ENCODE data around the gene BCL6B. TPM values are rescaled to one million over a fixed set of nuclear protein-coding genes. Genes with fewer than 3 reads are reported as not detected.

BCL6B gene
- total and polyA plus RNA-seq, 12 donors, result 9.5 to 35.4 (median 15.9) TPM

- no peak overlapping the region for H3K4me3 ChIP-seq
- DNase-seq (no peak), ATAC-seq (no peak)
- peaks cover 0 to 4% (median 0%) of the 10 kb centered on the region in 9 donors for H3K4me1 ChIP-seq
- TF ChIP-seq CTCF (IDR thresholded peaks at IDR 0.05), result no peak
- H3K9me3 ChIP-seq, result no peaks in the 10 kb centered on the region
- 41 to 55% methylated on average over 6 of the region's 6 CpGs for WGBS, 2 donors
- intact Hi-C loops (cut with DNase I), result no loop called here
- no peaks in the 10 kb centered on the region for H3K36me3 ChIP-seq
- no peak overlapping the region for H3K27ac ChIP-seq
- peaks cover 0 to 24% (median 12%) of the 10 kb centered on the region in 7 donors for H3K27me3 ChIP-seq
Measured at GRCh38 chr17:7060165-7060891, 37.5 kb downstream of the BCL6B start.

GRCh38 chr17:7063518-7064094, 40.8 kb downstream of the BCL6B start:
- ATAC-seq, result no peak
- 59 to 60% methylated on average over 6 of the region's 6 CpGs for WGBS, 2 donors
- TF ChIP-seq CTCF (IDR thresholded peaks at IDR 0.05), result no peak

GRCh38 chr17:7064261-7064660, 41.4 kb downstream of the BCL6B start:
- intact Hi-C loops (cut with DNase I), result no loop called here
- TF ChIP-seq CTCF (IDR thresholded peaks at IDR 0.05), result no peak
- ATAC-seq, result peak in 4 of 8 donors; percentile 17 to 59 (median 38)

More at GRCh38 chr17:7063518-7064094, 40.8 kb downstream of the BCL6B start:
- Histone ChIP-seq H3K27me3 (peaks cover 0 to 34% (median 12%) of the 10 kb centered on the region in 7 donors), H3K27ac (no peak overlapping the region), H3K4me3 (no peak overlapping the region), H3K9me3 (peaks cover 0 to 13% (median 7%) of the 10 kb centered on the region in 11 donors), H3K36me3 (no peaks in the 10 kb centered on the region), H3K4me1 (peaks cover 0 to under 1% (median 0%) of the 10 kb centered on the region in 9 donors)
- intact Hi-C loops (cut with DNase I), result no loop called here
- no peak for DNase-seq

GRCh38 chr17:7067198-7067597, 44.3 kb downstream of the BCL6B start:
- 73 to 74% methylated on average over 1 of the region's 1 CpG for WGBS, 2 donors
- no peak for DNase-seq
- H3K4me3 ChIP-seq, result no peak overlapping the region
- no peaks in the 10 kb centered on the region for H3K36me3 ChIP-seq
- no peak for ATAC-seq
- intact Hi-C loops (cut with DNase I), result no loop called here
- H3K27ac ChIP-seq, result no peak overlapping the region
- no peak for TF ChIP-seq CTCF (IDR thresholded peaks at IDR 0.05)
- no peaks in the 10 kb centered on the region for H3K4me1 ChIP-seq
- peaks cover 0 to 18% (median 7%) of the 10 kb centered on the region in 11 donors for H3K9me3 ChIP-seq
- peaks cover 0 to 26% (median 7%) of the 10 kb centered on the region in 7 donors for H3K27me3 ChIP-seq

More at GRCh38 chr17:7064261-7064660, 41.4 kb downstream of the BCL6B start:
- 61 to 69% methylated on average over 4 of the region's 4 CpGs for WGBS, 2 donors
- H3K27me3 ChIP-seq, result peaks cover 0 to 34% (median 12%) of the 10 kb centered on the region in 7 donors
- no peaks in the 10 kb centered on the region for H3K36me3 ChIP-seq
- H3K27ac ChIP-seq, result no peak overlapping the region
- no peak for DNase-seq
- no peaks in the 10 kb centered on the region for H3K4me1 ChIP-seq
- no peak overlapping the region for H3K4me3 ChIP-seq
- peaks cover 0 to 18% (median 7%) of the 10 kb centered on the region in 11 donors for H3K9me3 ChIP-seq
